Stimulated activated CD4-positive, alpha-beta T cell treated with anti-CD3 and anti-CD28 coated beads, Interleukin-15, amount 100 ng/mL, for 1 hour (primary cell): ENCODE results near the gene TGFBI.
"Not testable (repeated sequence)": the region's sequence is repeated elsewhere in the genome, so short reads cannot be mapped to it uniquely, and the experiment has no call there.

Experiments
- DNase-seq, 2 donors: peaks; one replicate each; pipeline ENCODE4 v3.0.0-alpha.2; 2020; ENCODE audit warnings: low read depth in 1 of 2, low spot score in 1 of 2

Gene TGFBI

GRCh38 chr5:136043968-136044610, 15.3 kb downstream of the TGFBI start:
- DNase-seq = no peak

GRCh38 chr5:136045026-136045425, 16.2 kb downstream of the TGFBI start:
- DNase-seq = not testable (repeated sequence)

- no peak for DNase-seq
Observed at GRCh38 chr5:136046246-136046645, 17.5 kb downstream of the TGFBI start.

- no peak for DNase-seq
Observed at GRCh38 chr5:136047858-136048257, 19.1 kb downstream of the TGFBI start.

- DNase-seq = no peak
Observed at GRCh38 chr5:136048966-136049365, 20.2 kb downstream of the TGFBI start.

GRCh38 chr5:136051486-136052220, 22.9 kb downstream of the TGFBI start:
- no peak for DNase-seq

- DNase-seq = no peak
Observed at GRCh38 chr5:136052692-136053335, 24.0 kb downstream of the TGFBI start.

GRCh38 chr5:136053336-136054141, 24.8 kb downstream of the TGFBI start:
- no peak for DNase-seq

GRCh38 chr5:136054142-136055019, 25.6 kb downstream of the TGFBI start:
- no peak for DNase-seq

GRCh38 chr5:136055612-136056309, 27.0 kb downstream of the TGFBI start:
- DNase-seq = no peak

GRCh38 chr5:136056336-136056735, 27.5 kb downstream of the TGFBI start:
- DNase-seq = no peak

GRCh38 chr5:136056771-136057335, 28.1 kb downstream of the TGFBI start:
- DNase-seq = no peak

GRCh38 chr5:136057401-136058038, 28.7 kb downstream of the TGFBI start:
- no peak for DNase-seq

GRCh38 chr5:136058039-136058971, 29.5 kb downstream of the TGFBI start:
- no peak for DNase-seq

GRCh38 chr5:136058972-136059354, 30.2 kb downstream of the TGFBI start:
- DNase-seq = no peak

GRCh38 chr5:136060963-136061362, 32.2 kb downstream of the TGFBI start:
- DNase-seq = no peak

- no peak for DNase-seq
Observed at GRCh38 chr5:136061630-136062365, 33.0 kb downstream of the TGFBI start.
